Activated CD8-positive, alpha-beta memory T cell treated with anti-CD3 and anti-CD28 coated beads for 1 hour (primary cell): ENCODE measurements around the gene SMIM41.
A peak's percentile ranks its signal among the peaks of the same experiment; 100 is the strongest.

Source experiments
- DNase-seq, 2 donors: peaks; one replicate each; pipeline ENCODE4 v3.0.0-alpha.2; 2020; ENCODE audit warnings: low read depth in 1 of 2; ENCODE audit errors: extremely low read depth in 1 of 2

Gene SMIM41

DNA sequence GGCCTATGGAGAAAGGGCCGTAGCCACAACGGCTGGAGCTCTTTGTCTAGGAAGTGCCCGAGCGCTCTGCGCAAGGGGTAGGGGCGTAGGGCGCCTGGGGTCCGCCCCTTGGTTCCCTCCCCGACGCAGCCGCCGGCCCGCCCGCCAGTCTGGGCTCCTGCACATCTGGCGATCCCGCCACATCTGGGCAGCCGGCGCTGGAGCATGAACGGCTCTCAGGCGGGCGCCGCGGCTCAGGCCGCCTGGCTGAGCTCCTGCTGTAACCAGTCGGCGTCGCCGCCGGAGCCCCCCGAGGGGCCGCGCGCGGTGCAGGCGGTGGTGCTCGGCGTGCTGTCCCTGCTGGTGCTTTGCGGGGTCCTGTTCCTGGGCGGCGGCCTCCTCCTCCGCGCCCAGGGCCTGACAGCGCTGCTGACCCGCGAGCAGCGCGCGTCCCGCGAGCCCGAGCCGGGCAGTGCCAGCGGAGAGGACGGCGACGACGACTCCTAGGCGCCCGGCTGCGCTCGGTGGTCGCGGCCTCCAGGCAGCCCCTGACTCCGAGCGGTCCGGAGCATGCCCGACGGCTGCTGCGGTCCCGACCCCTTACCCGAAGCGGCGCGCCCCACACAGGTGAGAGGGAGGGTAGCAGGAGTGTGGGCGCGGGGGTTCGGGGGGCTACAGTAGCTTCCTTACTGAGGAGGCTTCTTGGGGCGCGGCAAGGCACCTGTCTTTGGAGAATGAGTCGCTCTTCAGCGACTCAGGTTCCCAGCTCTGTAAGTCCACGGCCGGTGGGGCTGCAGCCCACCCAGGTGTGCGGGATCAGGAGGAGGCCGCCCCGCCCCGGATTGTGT is at the start of gene SMIM41:
SMIM41 (plus strand) TSS at position 129 of the 827 bp plus-strand sequence; CDS start at position 205, 76 bp downstream.
- no peak for DNase-seq

DNA sequence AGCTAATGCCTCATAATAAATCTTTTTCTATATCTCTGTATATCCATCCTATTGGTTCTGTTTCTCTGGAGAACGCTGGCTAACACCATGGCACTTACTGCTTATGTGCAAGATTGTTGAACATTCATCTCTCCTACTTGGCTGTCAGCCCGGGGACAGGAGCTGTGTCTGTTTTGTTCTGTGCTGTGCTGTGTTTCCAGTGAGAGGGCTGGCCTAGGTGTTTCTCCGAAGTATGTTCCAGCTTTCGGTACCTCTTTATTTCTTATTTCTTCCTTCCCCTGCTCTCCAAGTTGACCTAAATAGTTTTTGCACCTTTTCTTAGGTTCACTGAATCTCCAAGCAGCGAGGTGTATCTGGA is 47.1 kb upstream of the SMIM41 start:
- no peak for DNase-seq

DNA sequence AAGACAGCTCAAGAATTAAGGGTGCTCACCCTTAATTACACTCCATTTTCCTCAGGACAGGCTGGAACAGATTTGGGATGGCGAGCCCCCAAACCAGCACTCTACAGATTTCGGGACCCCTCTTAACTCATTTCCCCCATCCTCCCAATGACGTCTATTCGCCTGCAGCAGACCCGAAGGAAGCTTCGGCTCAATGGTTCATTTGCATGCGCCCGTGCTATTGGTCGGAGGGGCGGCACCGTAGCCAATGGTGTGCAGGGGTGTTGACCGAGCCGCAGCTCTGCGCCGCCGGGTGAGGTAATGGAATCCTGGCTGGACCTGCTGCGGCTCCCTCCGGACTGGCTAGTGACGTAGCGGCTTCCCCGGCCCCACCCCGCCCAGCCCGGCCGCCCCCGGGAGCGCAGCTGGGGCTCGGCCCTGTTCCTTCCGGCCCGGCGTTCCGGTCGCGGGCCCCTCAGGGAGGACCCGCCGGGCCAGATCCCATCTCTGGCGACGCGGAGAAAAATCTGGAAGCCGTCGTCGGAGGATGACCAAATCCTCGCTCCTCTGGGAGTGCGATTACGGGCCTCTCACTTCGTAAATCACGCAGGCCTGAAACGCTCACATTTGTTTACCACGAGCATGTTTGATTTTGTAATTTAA is 46.6 kb upstream of the SMIM41 start:
- peak; percentile 81 to 86 for DNase-seq

DNA sequence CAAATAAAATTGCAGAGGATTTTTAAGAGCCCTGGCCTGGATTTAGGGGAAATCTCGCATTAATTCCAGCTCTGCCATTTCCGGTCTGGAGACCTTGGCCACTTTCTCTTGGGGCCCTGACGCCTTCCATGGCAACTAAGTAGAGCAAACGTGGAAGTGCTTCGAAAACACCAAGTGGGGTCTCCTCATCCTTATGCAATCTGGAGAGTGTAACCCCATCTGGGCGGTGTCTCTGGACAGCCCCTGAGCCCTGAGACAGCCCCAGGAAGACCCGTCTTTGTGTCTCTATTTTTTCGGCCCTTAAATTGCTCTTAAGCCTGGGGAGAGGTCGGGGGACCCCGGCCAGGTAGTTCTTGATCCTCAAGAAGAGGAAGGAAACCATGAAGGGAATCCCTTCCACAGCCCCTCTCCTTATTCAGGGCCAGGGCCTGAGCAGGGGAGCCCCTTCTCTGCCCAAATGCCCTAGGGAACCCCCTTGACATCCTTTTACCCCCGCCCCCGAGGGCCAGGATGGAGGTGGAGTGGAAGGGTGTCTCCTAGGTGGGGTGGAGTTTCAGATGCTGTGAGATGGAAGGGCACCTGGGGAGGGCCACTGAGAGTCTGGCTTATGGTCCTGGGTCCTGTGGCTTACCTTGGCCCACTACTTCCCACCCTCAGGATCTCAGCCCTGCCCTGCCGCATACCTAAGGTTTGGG is 45.9 kb upstream of the SMIM41 start:
- no peak for DNase-seq

DNA sequence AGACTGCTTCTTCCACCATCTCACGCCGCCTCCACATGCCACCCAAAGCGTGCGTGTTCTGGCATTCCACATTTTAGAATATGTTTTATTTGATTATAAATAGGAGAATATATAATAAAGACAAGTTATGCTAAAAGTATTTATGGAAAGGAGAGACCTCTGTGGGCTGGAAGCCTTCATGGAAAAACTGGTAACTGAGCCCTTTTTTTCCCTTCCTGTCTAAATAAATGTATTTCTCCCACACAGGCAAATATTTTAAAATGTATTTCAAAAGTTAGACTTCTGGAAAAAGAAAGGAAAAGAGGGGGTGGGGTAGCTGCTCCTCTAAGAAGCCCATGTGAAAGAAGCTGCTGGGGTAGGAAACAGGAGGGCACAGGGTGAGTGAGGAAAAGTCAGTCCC is 44.3 kb upstream of the SMIM41 start:
- no peak for DNase-seq

DNA sequence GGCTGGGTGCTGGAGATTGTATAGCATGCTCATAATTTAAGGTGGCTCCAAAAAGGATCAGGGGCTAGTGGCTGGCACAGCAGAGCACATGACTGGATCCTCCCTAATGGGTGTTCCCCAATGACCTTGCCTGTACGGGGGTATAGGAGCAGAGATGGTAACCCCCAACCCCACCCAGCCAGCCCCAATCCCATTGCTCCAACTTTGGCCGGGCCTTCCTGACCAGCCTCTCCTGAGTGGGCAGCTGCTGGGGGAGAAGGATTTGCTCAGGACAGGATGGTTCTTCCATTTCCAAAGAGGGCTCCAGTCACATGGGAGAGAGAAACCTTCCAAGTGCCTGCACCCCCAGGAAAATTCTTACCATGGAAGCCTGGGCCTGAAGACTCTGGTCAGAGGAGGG is 43.6 kb upstream of the SMIM41 start:
- DNase-seq: no peak

DNA sequence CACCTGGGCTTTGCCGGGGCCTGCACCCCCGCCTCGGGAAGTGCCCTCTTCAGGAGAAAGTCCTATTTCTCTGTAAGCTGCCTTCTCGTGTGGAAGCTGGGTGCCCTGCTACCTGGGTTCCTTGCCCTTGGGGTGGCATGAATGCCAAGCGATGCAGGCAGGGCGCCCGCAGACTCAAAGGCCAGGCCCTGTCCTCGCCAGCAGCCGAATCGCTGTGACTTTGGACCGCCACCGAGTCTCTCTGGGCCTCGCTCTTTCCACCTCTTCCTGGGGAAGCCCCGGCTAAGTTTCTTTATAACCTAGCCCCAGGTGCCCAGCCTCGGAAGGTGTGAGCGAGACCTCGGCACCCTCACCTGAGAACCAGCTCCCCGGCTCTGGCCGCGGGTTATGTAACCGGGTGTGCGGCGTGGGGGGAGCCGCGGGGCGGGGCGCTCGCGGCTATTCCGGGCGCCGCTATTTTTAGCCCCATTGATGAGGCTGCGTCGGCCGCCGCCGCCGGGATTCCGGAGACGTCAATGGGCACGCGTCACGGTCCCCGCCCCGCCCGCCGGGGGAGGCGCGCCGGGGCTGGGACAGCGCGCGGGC is 42.8 kb upstream of the SMIM41 start:
- peak; percentile 84 to 86 for DNase-seq

DNA sequence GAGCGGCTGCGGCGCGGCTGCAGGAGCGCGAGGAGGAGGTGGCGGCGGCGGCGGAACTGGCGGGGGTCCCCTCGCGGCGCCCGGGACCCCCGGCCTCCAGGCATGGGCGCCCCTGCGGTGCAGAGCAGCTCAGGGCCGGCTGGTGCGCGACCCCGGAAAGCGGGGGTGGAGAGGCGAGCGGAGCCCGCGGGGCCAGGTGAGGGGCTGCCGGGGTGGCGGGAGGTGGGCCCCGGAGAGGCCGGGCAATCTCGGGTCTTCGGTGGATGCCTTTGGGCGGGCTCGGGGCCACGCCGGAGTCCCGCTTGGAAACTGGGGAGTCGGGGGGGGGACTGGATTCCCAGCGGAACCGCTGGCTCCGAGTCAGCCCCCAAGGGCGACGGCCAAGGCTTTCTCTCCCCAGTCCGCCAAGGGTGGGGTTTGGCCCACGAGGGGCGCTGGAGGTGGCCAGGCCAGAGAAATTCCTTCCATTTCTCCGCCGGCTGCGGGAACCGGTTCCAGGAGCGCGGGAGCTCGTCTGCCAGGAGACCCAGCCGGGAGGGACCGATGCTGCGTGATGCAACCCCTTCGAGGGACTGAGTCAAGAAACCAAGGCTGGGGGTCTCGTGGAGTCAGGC is 42.1 kb upstream of the SMIM41 start:
- DNase-seq: no peak

DNA sequence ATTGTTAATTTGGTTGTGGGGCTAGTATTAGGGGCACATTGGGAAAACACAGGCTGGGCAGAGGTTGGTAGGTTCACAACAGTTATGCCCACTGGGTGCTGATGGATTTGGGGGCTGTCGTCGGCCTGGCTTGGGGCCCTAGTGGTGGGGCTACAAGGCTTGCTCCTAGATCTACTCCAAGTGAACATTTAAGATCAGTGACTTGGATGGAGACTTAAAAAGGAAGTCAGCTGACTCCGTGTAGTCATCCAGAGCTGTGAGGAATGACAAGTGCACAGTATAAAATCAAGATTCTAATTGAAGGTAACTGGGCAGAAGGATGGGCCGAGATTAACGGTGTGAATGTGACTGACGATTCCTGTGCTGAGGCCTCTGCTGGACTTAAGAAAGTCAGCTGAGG is 41.1 kb upstream of the SMIM41 start:
- DNase-seq: no peak

DNA sequence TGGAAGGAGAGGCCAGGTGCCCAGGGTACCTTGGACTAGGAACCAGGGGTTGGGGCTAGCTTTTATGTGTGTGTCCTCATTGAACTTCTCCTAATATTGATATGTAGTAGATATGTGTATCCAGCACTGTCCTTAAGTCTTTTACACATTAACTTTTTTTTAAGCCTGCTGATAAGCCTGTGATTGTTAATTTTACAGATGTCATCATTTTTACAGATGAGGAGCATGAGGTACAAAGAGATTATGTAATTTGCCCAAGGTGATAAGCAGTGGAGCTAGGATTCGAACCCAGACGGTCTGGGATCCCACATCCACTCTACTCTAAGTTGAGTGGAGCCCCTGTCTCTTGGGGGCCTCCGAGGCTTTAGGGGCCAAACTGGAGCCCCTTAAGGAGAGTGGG is 38.5 kb upstream of the SMIM41 start:
- no peak for DNase-seq

DNA sequence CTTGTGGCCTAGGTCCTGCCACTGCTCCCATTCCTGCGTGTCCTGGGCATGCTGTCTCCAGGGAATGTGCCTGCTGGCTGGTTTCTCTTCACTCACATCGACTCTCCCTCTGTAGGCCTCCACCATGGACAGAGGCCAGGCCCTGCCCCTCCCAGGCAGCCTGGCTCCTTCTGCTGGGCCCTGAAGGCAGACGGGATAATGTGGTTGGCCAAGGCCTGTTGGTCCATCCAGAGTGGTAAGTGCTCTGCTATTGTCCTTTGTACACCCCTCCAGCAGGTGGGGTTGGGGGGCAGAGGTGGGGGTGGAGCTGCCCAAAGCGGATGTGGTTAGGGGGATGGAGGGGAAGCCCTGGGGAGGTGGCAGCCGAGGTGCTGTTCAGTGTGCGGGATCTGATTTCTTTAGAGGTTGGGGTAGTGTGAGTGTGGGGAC is 37.8 kb upstream of the SMIM41 start:
- DNase-seq: no peak

DNA sequence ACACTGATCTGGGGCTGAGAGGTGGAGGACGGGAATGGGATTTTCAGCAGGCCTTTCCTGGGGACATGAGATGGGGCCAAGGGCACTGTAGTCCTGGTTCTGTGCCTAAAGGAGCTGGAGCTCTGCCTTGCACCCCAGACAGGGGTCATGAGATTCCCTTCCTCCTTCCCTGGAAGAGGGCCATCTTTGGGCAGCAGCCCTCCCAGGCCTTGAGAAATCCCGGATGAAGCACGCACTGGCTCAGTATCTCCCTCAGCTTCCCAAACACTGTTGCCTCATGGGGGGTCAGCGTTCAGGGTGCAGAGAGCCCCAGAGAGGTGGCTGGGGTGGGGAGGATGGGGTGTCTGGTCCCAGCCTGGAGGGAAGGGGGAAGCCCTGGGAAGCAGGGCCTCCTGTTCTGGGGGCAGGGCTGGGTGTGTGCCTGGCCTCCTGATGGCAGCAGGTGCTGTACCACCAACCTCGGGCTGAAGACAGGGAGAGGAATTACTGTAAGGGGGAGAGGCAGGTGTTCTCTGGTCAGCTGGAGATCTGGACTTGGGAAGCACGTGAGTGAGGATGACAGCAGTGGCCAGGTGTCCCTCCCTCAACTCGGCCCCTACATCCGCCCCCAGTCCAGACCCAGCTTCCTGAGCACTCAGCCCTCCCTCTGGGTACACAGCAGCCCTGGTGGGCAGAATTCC is 36.7 kb upstream of the SMIM41 start:
- no peak for DNase-seq

DNA sequence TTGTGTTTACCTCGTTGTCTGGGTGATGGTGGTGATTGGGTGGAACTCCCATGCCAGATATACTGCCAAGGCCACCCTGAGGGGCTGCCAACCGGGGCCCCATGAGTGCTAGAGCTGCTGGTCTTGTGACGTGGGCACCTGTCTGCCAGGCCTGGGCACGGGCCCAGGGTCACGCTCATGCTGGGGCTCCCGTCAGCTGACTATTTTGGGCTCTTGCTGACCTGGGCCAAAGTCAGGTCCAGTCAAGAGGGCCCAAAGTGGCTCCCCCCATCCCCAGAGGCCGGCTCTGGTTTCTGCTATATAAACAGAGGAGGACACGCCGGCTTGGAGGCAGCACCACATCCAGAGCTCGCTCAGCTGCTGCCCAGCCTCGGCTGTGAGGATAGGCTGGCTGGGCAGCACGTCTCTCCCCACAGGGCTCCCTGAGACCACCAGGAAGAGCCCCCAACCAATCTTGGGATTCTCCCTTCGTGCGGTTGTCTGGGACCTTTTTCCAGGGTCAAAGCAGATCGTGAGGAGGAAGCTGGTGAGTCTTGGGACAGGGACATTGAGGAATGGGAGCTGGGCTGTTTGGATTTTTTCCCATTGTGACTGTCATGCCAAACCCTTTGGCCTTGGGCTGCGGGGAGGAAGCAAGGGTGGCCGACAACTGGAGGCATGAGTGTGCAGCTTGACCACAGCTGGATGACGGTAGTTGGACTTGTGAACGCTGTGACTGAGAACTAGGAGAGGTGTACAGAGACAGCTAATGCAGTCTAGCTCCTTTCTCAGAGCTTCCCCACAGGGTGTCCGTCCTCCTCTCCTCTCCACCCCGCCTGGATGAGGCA is 35.9 kb upstream of the SMIM41 start:
- no peak for DNase-seq

DNA sequence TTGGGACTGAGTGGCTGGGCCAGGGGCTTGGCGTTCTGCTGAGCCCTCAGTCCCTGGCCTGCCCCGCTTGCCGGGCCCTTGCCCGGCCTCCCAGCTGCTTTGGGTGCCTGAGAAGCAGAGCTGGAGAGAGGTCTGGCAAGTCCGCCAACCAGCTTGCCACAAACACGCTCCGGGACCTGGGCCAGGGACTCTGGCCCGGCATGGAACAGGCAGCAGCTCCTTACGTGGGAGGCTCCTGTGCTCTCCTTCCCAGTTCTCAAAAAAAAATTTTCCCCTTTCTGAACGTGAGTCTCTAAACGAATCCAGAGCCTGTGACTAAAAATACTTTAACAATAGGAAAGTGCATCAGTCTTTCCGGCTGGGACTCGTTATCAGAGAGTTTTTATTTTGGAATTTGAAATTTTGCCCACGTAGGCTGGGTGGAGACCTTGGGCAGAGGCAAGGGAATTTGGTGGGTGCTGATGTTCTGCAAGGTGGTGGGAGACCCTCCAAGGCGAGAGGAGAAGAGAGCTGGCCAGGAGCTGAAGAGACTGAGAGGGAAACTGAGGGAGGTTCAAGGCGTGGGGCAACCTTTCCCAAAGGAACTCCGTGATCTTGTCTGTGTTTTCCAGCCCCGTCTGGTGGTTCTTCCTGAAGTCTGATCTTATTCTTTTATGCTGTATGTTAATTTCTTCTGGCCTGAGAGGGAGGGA is 35.1 kb upstream of the SMIM41 start:
- DNase-seq: no peak

DNA sequence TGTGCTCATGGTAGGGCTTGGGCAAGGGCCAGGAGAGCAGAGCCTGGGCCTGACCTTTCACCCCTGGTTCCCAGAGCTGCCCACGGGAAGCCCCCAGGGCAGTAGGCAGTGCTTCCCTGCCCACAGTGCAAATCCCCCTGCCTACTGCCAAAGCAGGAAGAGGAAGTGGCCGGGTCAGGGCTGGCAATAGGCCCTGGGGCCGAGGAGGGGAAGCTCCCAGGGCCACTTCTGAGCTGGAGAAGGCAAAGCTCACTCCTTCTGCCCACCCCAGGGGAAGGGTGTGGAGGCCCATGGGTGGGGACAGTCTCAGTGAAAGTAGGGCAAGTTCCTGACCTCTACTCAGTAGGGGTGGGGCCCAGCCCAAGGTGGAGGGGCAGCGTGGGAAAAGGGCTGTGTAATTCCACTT is 33.7 kb upstream of the SMIM41 start:
- DNase-seq: no peak

DNA sequence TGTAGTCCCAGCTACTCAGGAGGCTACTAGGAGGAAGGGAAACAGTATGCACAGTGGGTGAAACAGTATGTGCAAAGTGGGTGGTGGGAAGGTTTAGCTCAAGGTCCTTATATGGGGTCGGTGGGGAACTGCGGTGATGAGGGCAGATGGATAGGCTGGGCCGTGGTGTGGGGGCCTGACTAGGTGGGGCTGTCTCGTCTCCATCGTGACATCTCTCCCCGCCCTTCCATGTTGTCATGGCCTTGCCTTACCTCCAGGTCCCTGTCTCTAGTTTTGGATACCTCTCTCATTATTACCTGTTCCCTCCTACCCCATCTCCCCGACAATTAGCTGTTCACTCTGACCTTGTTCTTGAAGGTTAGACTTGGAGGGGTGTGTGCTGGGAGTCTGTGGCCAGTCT is 32.6 kb upstream of the SMIM41 start:
- no peak for DNase-seq

DNA sequence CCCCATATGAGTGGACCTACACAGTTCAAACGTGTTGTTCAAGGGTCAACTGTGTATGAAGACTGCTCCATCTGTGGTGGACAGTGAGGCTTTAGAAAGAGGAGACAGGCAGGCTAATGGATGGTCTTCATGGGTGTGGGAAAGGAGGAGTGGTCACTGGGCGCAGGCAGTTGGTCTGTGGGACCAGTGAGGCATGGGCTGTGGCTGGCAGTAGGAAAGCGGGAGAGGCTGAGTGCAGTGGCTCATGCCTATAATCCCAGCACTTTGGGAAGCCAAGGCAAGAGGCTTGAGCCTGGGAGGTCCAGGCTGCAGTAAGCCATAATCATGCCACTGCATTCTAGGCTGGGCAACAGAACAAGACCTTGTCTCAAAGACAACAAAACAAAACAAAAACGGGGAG is 30.2 kb upstream of the SMIM41 start:
- DNase-seq: no peak

DNA sequence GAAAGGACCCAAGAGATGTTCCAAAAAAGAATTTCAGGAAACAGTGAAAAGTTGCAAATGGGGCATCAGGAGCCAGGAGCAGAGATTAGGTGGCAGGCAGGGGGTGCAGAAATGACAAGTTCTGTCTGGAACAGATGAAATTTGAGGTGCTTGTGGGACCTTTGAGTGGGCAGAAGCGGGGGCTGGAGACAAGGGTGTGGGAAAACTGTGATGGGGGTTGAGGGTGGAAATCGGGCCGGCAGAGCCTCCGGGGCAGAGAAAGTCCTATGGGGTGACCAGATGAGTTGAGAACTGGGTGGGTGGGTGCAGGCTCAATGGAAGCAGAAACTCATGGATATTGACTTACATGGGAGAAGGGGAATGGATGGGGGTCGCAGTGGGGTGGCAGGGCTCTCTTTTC is 29.8 kb upstream of the SMIM41 start:
- no peak for DNase-seq

DNA sequence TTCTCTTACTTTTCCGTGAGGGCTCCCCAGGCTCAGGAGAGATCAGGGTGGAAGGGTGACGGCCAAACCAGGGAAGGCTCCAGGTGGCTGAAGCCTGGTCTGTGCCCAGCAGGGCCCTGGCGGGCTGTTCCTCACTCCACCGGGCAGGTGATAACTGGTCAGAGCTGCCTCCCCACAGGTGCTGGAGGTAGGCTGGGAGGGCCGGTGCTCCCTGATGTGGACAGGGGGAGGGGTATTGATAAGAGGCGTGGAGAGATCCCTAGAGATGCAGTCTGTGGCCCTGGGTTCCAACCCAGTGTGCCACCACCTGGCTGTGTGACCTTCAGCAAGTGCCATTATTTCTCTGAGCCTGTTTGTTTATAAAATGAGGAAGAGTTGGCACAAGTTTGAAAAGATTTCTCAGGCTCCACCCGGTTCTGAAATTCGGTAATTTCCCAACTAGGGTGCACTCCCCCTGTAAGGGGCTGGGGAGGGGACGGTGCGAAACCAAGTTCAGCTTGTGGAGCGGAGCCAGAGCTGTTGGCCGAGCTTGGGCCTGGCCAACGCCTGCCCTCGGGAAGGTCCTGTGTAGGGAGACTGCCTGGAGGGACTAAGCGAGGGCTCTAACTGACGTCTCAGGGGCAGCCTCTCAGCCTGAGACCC is 29.3 kb upstream of the SMIM41 start:
- no peak for DNase-seq
